ENCODE measurements around the gene DSCAML1.

DSCAML1 gene

DNA sequence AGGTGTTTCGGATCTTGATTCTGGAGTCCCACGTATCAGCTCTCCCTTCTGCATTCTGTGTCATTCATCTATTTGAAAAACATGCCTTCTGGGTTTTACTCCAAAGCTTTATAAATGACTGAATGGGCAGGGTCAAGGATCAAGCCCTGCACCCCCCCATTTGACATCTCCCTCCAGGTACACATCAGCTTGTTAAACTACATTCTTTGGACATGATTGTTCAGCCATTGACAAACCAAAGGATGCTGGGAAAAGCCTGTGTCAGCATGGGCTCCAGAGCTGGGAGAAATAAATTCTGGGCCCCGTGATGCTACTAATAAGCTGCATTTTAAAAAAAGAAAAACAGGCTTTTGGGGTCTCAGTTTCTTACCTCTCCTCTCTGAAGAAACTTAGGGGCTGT, 103.7 kb downstream of the DSCAML1 start:
- Histone ChIP-seq H4K20me1 (ENCODE audit: insufficient read depth, low read length) (no peaks in the 10 kb centered on the region), H3K79me2 (ENCODE audit: low read length) (no peaks in the 10 kb centered on the region), H3K27me3 (ENCODE audit: low read depth, low read length) (peaks cover 38% of the 10 kb centered on the region), H3K4me2 (ENCODE audit: low read length) (no peak overlapping the region), H3K4me1 (ENCODE audit: low read length) (peaks cover 19% of the 10 kb centered on the region), H3K4me3 (ENCODE audit: low read length) (no peak overlapping the region), H3K9ac (ENCODE audit: low read length) (no peak overlapping the region), H3K27ac (ENCODE audit: low read length) (no peak overlapping the region), H3K9me3 (ENCODE audit: insufficient read depth, low read length) (no peaks in the 10 kb centered on the region), H3K36me3 (replicated peaks; ENCODE audit: low read depth, low read length) (no peaks in the 10 kb centered on the region), H2AFZ (ENCODE audit: low read depth, low read length) (no peak overlapping the region)
- no peak for TF ChIP-seq EZH2phosphoT487 (IDR thresholded peaks at IDR 0.05; ENCODE audit: low read depth)
- TF ChIP-seq, protein P1, sequence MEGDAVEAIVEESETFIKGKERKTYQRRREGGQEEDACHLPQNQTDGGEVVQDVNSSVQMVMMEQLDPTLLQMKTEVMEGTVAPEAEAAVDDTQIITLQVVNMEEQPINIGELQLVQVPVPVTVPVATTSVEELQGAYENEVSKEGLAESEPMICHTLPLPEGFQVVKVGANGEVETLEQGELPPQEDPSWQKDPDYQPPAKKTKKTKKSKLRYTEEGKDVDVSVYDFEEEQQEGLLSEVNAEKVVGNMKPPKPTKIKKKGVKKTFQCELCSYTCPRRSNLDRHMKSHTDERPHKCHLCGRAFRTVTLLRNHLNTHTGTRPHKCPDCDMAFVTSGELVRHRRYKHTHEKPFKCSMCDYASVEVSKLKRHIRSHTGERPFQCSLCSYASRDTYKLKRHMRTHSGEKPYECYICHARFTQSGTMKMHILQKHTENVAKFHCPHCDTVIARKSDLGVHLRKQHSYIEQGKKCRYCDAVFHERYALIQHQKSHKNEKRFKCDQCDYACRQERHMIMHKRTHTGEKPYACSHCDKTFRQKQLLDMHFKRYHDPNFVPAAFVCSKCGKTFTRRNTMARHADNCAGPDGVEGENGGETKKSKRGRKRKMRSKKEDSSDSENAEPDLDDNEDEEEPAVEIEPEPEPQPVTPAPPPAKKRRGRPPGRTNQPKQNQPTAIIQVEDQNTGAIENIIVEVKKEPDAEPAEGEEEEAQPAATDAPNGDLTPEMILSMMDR (IDR thresholded peaks at IDR 0.05; ENCODE audit: low read depth, low read length), result no peak

DNA sequence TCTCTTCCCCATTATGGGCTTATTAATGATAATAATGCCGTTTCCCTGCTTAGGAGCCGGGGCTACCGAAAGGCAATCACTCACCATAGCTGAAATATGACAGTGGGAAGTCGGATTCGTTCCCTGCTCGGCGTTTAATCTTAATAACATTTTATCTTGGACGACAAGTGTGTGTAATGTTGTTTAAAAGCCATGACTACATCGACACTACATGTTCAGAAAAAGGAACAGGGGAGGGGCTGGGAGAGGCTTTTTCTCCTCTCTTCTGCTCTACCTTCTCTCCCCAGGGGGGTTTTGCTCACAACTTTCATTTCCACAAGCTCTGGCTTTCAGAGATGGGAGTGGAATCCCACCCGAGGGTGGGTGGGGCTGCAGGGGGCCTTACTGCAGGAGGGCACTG, 105.5 kb downstream of the DSCAML1 start:
- H4K20me1 ChIP-seq (ENCODE audit: insufficient read depth, low read length), result no peaks in the 10 kb centered on the region
- H3K27me3 ChIP-seq (ENCODE audit: low read depth, low read length), result peaks cover 35% of the 10 kb centered on the region
- H3K9ac ChIP-seq (ENCODE audit: low read length), result no peak overlapping the region
- no peaks in the 10 kb centered on the region for H3K79me2 ChIP-seq (ENCODE audit: low read length)
- H3K9me3 ChIP-seq (ENCODE audit: insufficient read depth, low read length), result no peaks in the 10 kb centered on the region
- H2AFZ ChIP-seq (ENCODE audit: low read depth, low read length), result no peak overlapping the region
- H3K4me3 ChIP-seq (ENCODE audit: low read length), result no peak overlapping the region
- H3K4me1 ChIP-seq (ENCODE audit: low read length), result peaks cover 19% of the 10 kb centered on the region
- TF ChIP-seq, protein P1 (IDR thresholded peaks at IDR 0.05; ENCODE audit: low read depth, low read length), result no peak
- TF ChIP-seq EZH2phosphoT487 (IDR thresholded peaks at IDR 0.05; ENCODE audit: low read depth), result no peak
- H3K4me2 ChIP-seq (ENCODE audit: low read length), result no peak overlapping the region
- no peaks in the 10 kb centered on the region for H3K36me3 ChIP-seq (replicated peaks; ENCODE audit: low read depth, low read length)
- no peak overlapping the region for H3K27ac ChIP-seq (ENCODE audit: low read length)

DNA sequence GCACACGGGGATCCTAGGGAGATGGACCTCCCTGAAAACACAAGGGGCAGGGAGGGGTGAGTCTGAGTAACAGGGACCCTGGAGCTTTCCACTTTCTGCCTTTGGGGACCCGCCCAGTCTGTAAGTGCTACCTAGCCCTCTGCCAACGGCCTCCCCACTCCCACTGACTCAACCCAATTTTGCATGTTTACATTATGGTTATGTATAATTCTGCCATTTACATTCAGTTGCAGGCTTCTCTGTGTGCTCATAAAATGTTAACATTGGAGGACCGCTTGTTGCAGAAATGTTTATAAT, 105.8 kb downstream of the DSCAML1 start:
- Histone ChIP-seq H3K9me3 (ENCODE audit: insufficient read depth, low read length) (no peaks in the 10 kb centered on the region), H3K4me2 (ENCODE audit: low read length) (peak overlapping the region; percentile 61; the same call in 1 of the 2 replicates), H2AFZ (ENCODE audit: low read depth, low read length) (no peak overlapping the region), H4K20me1 (ENCODE audit: insufficient read depth, low read length) (no peaks in the 10 kb centered on the region), H3K27ac (ENCODE audit: low read length) (no peak overlapping the region), H3K27me3 (ENCODE audit: low read depth, low read length) (peaks cover 33% of the 10 kb centered on the region), H3K9ac (ENCODE audit: low read length) (no peak overlapping the region; the same call in 1 of the 2 replicates), H3K4me3 (ENCODE audit: low read length) (no peak overlapping the region; the same call in 1 of the 2 replicates), H3K36me3 (replicated peaks; ENCODE audit: low read depth, low read length) (no peaks in the 10 kb centered on the region), H3K79me2 (ENCODE audit: low read length) (no peaks in the 10 kb centered on the region), H3K4me1 (ENCODE audit: low read length) (peaks cover 19% of the 10 kb centered on the region)
- TF ChIP-seq EZH2phosphoT487 (IDR thresholded peaks at IDR 0.05; ENCODE audit: low read depth), result no peak
- TF ChIP-seq, protein P1 (IDR thresholded peaks at IDR 0.05; ENCODE audit: low read depth, low read length), result no peak

DNA sequence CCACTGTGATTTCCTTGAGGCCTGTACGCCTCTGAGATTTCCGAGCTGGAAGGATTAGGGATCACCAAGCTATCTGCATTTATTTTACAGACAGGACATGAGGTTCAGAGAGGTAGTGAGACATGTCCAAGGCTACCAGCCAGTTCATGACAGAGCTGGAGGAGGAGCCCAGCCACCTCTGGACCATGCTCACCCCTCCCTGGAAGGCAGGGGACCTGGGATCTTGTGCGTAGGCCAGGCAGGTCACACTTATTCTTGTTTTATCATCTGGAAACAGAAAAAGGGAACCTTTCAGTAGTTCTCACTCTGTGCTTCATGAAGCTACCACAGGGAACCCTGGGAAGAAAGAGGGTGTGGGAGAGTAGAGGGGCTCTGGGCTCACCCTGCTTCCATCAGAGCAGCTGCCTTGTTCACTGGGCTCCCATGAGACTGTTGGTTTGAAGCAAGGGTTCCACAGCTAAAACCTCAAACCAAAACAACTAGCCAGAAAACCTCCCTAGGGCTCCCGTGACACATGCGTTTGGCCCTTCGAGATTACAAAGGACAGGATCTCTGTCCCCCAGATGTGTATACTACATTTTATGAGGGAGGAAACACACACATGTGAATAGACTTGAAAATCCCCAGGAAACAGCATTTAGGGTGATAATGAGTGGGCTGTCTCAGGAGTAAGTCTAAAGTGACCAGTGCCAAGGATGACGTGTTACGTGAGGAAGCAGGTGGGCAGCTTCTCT, 106.4 kb downstream of the DSCAML1 start:
- Histone ChIP-seq H3K9me3 (ENCODE audit: insufficient read depth, low read length) (no peaks in the 10 kb centered on the region), H3K79me2 (ENCODE audit: low read length) (no peaks in the 10 kb centered on the region), H3K9ac (ENCODE audit: low read length) (peak overlapping the region; percentile 9; the same call in 1 of the 2 replicates), H3K27me3 (ENCODE audit: low read depth, low read length) (peaks cover 29% of the 10 kb centered on the region; the same call in 1 of the 2 replicates), H3K4me1 (ENCODE audit: low read length) (peaks cover 19% of the 10 kb centered on the region), H3K4me3 (ENCODE audit: low read length) (peak overlapping the region; percentile 19), H4K20me1 (ENCODE audit: insufficient read depth, low read length) (no peaks in the 10 kb centered on the region), H2AFZ (ENCODE audit: low read depth, low read length) (0 out of 2 replicates have a peak overlapping the region, but pooled peaks have one; percentile 60), H3K4me2 (ENCODE audit: low read length) (peak overlapping the region; percentile 61), H3K27ac (ENCODE audit: low read length) (no peak overlapping the region), H3K36me3 (replicated peaks; ENCODE audit: low read depth, low read length) (no peaks in the 10 kb centered on the region)
- TF ChIP-seq EZH2phosphoT487 (IDR thresholded peaks at IDR 0.05; ENCODE audit: low read depth), result no peak
- TF ChIP-seq, protein P1 (IDR thresholded peaks at IDR 0.05; ENCODE audit: low read depth, low read length), result no peak
